KMS-11 (cell line): ENCODE results near the gene EIF5B.

Source experiments
- H2AFZ ChIP-seq: fragments of 200-600 bp; sonication (generic); 2 replicates; pipeline ENCODE4 v1.6.1; 2016; ENCODE audit warnings: antibody characterized with exemption, mixed run types, low read depth
- H3K27ac ChIP-seq: fragments of 200-600 bp; sonication (generic); 2 replicates; pipeline ENCODE4 v1.6.1; 2016; ENCODE audit warnings: mild to moderate bottlenecking, mixed run types
- H3K27me3 ChIP-seq: fragments of 200-600 bp; sonication (generic); 2 replicates; pipeline ENCODE4 v1.6.1; 2017; ENCODE audit warnings: mild to moderate bottlenecking, low read depth, mixed run types, moderate library complexity; ENCODE audit not compliant: insufficient read depth
- H3K36me3 ChIP-seq: fragments of 200-600 bp; sonication (generic); 2 replicates; pipeline ENCODE4 v1.6.1; 2017; ENCODE audit warnings: mild to moderate bottlenecking, mixed run types; ENCODE audit not compliant: insufficient read depth
- H3K4me1 ChIP-seq: fragments of 200-600 bp; sonication (generic); 2 replicates; pipeline ENCODE4 v1.6.1; 2016; ENCODE audit warnings: mild to moderate bottlenecking, low read depth, mixed run types; ENCODE audit not compliant: poor library complexity, severe bottlenecking
- H3K4me2 ChIP-seq: fragments of 200-600 bp; sonication (generic); 2 replicates; pipeline ENCODE4 v1.7.0; 2016; ENCODE audit warnings: mild to moderate bottlenecking, mixed run types
- H3K4me3 ChIP-seq: fragments of 200-600 bp; sonication (generic); IDR thresholded peaks from 2 replicates; pipeline ENCODE4 v1.6.1; 2017; ENCODE audit warnings: low read depth, low read length, mixed read lengths; ENCODE audit not compliant: insufficient read depth
- H3K79me2 ChIP-seq: fragments of 200-600 bp; sonication (generic); 2 replicates; pipeline ENCODE4 v1.6.1; 2016; ENCODE audit warnings: low read depth, mixed run types; ENCODE audit not compliant: insufficient read depth
- H3K9ac ChIP-seq: fragments of 200-600 bp; sonication (generic); 2 replicates; pipeline ENCODE4 v1.6.1; 2016; ENCODE audit warnings: mild to moderate bottlenecking, mixed run types
- H4K20me1 ChIP-seq: fragments of 200-600 bp; sonication (generic); 2 replicates; pipeline ENCODE4 v1.6.1; 2016; ENCODE audit warnings: mild to moderate bottlenecking, mixed run types; ENCODE audit not compliant: insufficient read depth
- CTCF ChIP-seq: fragments of 200-600 bp; sonication (generic); conservative IDR thresholded peaks from 2 replicates; pipeline ENCODE4 v1.6.1; 2017; ENCODE audit warnings: low read depth, mild to moderate bottlenecking, antibody characterized with exemption, low read length, moderate library complexity, mixed read lengths

Gene EIF5B

GRCh38 chr2:99395589-99396130, 58.5 kb downstream of the EIF5B start:
- H3K36me3 ChIP-seq: peaks cover 9% of the 10 kb centered on the region; the same call in 1 of the 2 replicates
- H3K27ac ChIP-seq: no peak overlapping the region
- TF ChIP-seq CTCF: no peak
- no peak overlapping the region for H3K9ac ChIP-seq
- H3K4me2 ChIP-seq: no peak overlapping the region
- H2AFZ ChIP-seq: no peak overlapping the region
- no peaks in the 10 kb centered on the region for H3K79me2 ChIP-seq
- H3K4me3 ChIP-seq: no peak overlapping the region
- H4K20me1 ChIP-seq: no peaks in the 10 kb centered on the region
- no peaks in the 10 kb centered on the region for H3K27me3 ChIP-seq
- no peaks in the 10 kb centered on the region for H3K4me1 ChIP-seq

- no peak overlapping the region for H3K4me2 ChIP-seq
- peaks cover 9% of the 10 kb centered on the region; the same call in 1 of the 2 replicates for H3K36me3 ChIP-seq
- no peak overlapping the region for H3K9ac ChIP-seq
- no peak overlapping the region for H3K27ac ChIP-seq
- H4K20me1 ChIP-seq: no peaks in the 10 kb centered on the region
- TF ChIP-seq CTCF: no peak
- H2AFZ ChIP-seq: no peak overlapping the region
- no peak overlapping the region for H3K4me3 ChIP-seq
- H3K4me1 ChIP-seq: no peaks in the 10 kb centered on the region
- no peaks in the 10 kb centered on the region for H3K27me3 ChIP-seq
- H3K79me2 ChIP-seq: no peaks in the 10 kb centered on the region
These were observed 60.2 kb downstream of the EIF5B start for GRCh38 chr2:99397266-99397920.

DNA sequence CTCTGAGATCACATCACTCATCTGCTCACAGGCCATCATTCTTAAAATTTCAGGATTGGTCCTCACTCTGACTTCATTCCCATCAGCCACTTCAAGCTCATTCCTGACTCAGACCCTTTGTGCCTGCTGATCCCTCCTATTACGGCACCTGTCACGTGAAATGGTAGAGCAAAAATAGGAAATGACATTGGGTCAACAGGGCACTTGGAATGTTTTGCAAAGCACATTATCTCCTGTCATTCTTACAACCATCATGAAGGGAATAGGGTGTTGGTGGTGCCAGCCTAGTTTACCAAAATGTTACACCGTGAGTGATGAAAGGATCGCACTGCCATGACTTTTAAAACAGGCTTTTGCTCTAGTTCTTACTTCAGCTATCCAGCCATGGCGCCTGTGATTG, 61.1 kb downstream of the EIF5B start:
- no peaks in the 10 kb centered on the region for H3K4me1 ChIP-seq
- no peaks in the 10 kb centered on the region for H3K79me2 ChIP-seq
- H3K4me2 ChIP-seq: no peak overlapping the region
- H3K27ac ChIP-seq: no peak overlapping the region
- H3K9ac ChIP-seq: no peak overlapping the region
- H3K36me3 ChIP-seq: peaks cover 9% of the 10 kb centered on the region; the same call in 1 of the 2 replicates
- H3K27me3 ChIP-seq: no peaks in the 10 kb centered on the region
- no peak overlapping the region for H3K4me3 ChIP-seq
- no peaks in the 10 kb centered on the region for H4K20me1 ChIP-seq
- no peak overlapping the region for H2AFZ ChIP-seq
- TF ChIP-seq CTCF: no peak

- H3K27ac ChIP-seq: no peak overlapping the region
- no peak overlapping the region for H3K4me2 ChIP-seq
- no peak overlapping the region for H3K9ac ChIP-seq
- H3K79me2 ChIP-seq: no peaks in the 10 kb centered on the region
- no peaks in the 10 kb centered on the region for H3K27me3 ChIP-seq
- H3K4me3 ChIP-seq: no peak overlapping the region
- H3K36me3 ChIP-seq: peaks cover 9% of the 10 kb centered on the region; the same call in 1 of the 2 replicates
- H2AFZ ChIP-seq: no peak overlapping the region
- no peaks in the 10 kb centered on the region for H4K20me1 ChIP-seq
- TF ChIP-seq CTCF: no peak
- no peaks in the 10 kb centered on the region for H3K4me1 ChIP-seq
These were observed 61.9 kb downstream of the EIF5B start for GRCh38 chr2:99399063-99399462.
